Astrocyte (in vitro differentiated cells and primary cell): ENCODE results near the gene ACSM5. TPM values are rescaled to one million over a fixed set of nuclear protein-coding genes. Genes with fewer than 3 reads are reported as not detected.

ENCODE experiments used
- DNase-seq: peaks from one replicate; pipeline ENCODE4 v3.0.0-alpha.2; 2010; ENCODE audit warnings: low read depth
- FAIRE-seq: peaks from 2 replicates; lab custom pipeline; 2011; peaks lifted over from hg19 to GRCh38; lab: Jason Lieb, UNC
- H2AFZ ChIP-seq: 2 replicates; pipeline ENCODE4 v1.6.0; 2012; ENCODE audit warnings: low read depth, low read length, inconsistent platforms
- H3K27ac ChIP-seq: 2 replicates; pipeline ENCODE4 v1.5.1; 2011; ENCODE audit warnings: low read depth, low read length, inconsistent platforms
- H3K27me3 ChIP-seq: 2 replicates; pipeline ENCODE4 v1.6.0; 2011; ENCODE audit warnings: low read length, inconsistent platforms; ENCODE audit not compliant: insufficient read depth
- H3K36me3 ChIP-seq: 2 replicates; pipeline ENCODE4 v1.5.1; 2011; ENCODE audit warnings: low read length, inconsistent platforms; ENCODE audit not compliant: insufficient read depth
- H3K4me1 ChIP-seq: 2 replicates; pipeline ENCODE4 v1.5.1; 2011; ENCODE audit warnings: low read length, inconsistent platforms; ENCODE audit not compliant: insufficient read depth
- H3K4me2 ChIP-seq: 2 replicates; pipeline ENCODE4 v1.6.0; 2012; ENCODE audit warnings: low read length, inconsistent platforms
- H3K4me3 ChIP-seq: 2 replicates; pipeline ENCODE4 v1.5.1; 2011; ENCODE audit warnings: low read depth, mild to moderate bottlenecking, low read length, inconsistent platforms; ENCODE audit not compliant: insufficient read depth
- H3K79me2 ChIP-seq: 2 replicates; pipeline ENCODE4 v1.6.0; 2012; ENCODE audit warnings: mild to moderate bottlenecking, low read length, inconsistent platforms; ENCODE audit not compliant: insufficient read depth
- H3K9ac ChIP-seq: 2 replicates; pipeline ENCODE4 v1.6.0; 2012; ENCODE audit warnings: mild to moderate bottlenecking, low read length, inconsistent platforms
- H3K9me3 ChIP-seq: 2 replicates; pipeline ENCODE4 v1.5.1; 2012; ENCODE audit warnings: low read depth, mild to moderate bottlenecking, low read length, inconsistent platforms; ENCODE audit not compliant: insufficient read depth
- H4K20me1 ChIP-seq: 2 replicates; pipeline ENCODE4 v1.6.0; 2012; ENCODE audit warnings: low read length, inconsistent platforms; ENCODE audit not compliant: insufficient read depth
- H3K27ac Mint-ChIP-seq: one replicate; pipeline ENCODE4 v1.8.0; 2021; ENCODE audit warnings: mild to moderate bottlenecking, mixed read lengths; ENCODE audit not compliant: unreplicated experiment
- H3K27me3 Mint-ChIP-seq: one replicate; pipeline ENCODE4 v1.8.0; 2021; ENCODE audit warnings: low read depth, mixed read lengths; ENCODE audit not compliant: unreplicated experiment
- H3K36me3 Mint-ChIP-seq: one replicate; pipeline ENCODE4 v1.8.0; 2021; ENCODE audit warnings: low read depth, mixed read lengths; ENCODE audit not compliant: unreplicated experiment
- H3K4me1 Mint-ChIP-seq: one replicate; pipeline ENCODE4 v1.8.0; 2021; ENCODE audit warnings: low read depth, mixed read lengths; ENCODE audit not compliant: unreplicated experiment
- H3K4me3 Mint-ChIP-seq: one replicate; pipeline ENCODE4 v1.8.0; 2021; ENCODE audit warnings: mild to moderate bottlenecking, moderate library complexity, mixed read lengths; ENCODE audit not compliant: unreplicated experiment
- H3K9me3 Mint-ChIP-seq: one replicate; pipeline ENCODE4 v1.8.0; 2021; ENCODE audit warnings: mild to moderate bottlenecking, mixed read lengths; ENCODE audit not compliant: unreplicated experiment
- CTCF ChIP-seq: IDR thresholded peaks from 2 replicates; pipeline ENCODE4 v1.5.1; 2011; ENCODE audit warnings: low read depth, mild to moderate bottlenecking, inconsistent platforms, low read length, moderate library complexity; ENCODE audit not compliant: insufficient read depth
- EZH2 ChIP-seq: IDR thresholded peaks from 2 replicates; pipeline ENCODE4 v1.6.1; 2012; ENCODE audit warnings: mild to moderate bottlenecking, low read length, inconsistent platforms; ENCODE audit not compliant: insufficient read depth
- total RNA-seq: library from RNA; stranded (reverse); gene quantifications from 2 replicates; pipeline ENCODE4 v1.2.1, GENCODE V29; 2021

ACSM5 gene
- total RNA-seq, 1 donor from 2014 or later = not detected

GRCh38 chr16:20377181-20377580, 32.2 kb upstream of the ACSM5 start:
- TF ChIP-seq EZH2 = no peak
- no peak for TF ChIP-seq CTCF
- Histone ChIP-seq H3K27me3 (no peaks in the 10 kb centered on the region), H3K9me3 (no peaks in the 10 kb centered on the region), H3K4me1 (no peaks in the 10 kb centered on the region), H3K9ac (no peak overlapping the region), H3K27ac (no peak overlapping the region), H3K4me3 (no peak overlapping the region), H4K20me1 (no peaks in the 10 kb centered on the region), H3K4me2 (no peak overlapping the region), H2AFZ (no peak overlapping the region), H3K79me2 (no peaks in the 10 kb centered on the region), H3K36me3 (no peaks in the 10 kb centered on the region)
- Mint-ChIP-seq H3K27ac (no peak overlapping the region), H3K36me3 (no peaks in the 10 kb centered on the region), H3K4me1 (no peaks in the 10 kb centered on the region), H3K9me3 (no peaks in the 10 kb centered on the region), H3K4me3 (no peak overlapping the region), H3K27me3 (peaks cover 23% of the 10 kb centered on the region)
- DNase-seq = no peak
- FAIRE-seq = no peak

DNA sequence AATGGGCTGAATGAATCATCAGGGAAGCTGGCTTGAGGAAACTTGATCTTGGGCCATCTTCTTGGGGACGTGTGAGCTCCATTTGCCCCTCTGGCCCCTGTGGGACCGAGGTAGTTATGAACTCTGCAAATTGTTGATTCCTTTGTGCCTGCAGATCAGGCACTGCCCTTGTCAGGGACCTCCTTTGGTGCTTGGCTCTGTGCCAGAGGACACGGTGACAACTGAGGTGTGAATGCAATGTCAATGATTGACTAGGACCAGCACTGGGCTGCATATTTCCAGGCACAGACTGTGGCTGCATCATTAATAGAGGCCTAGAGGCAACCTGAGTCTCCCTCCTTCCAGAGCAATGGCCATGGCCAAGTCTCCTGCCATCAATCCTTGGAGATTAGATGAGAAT, 28.6 kb upstream of the ACSM5 start:
- no peaks in the 10 kb centered on the region for H3K27me3 ChIP-seq
- H3K4me1 ChIP-seq = no peaks in the 10 kb centered on the region
- Mint-ChIP-seq H3K4me3 (no peak overlapping the region), H3K27ac (no peak overlapping the region), H3K4me1 (no peaks in the 10 kb centered on the region), H3K27me3 (peaks cover 18% of the 10 kb centered on the region), H3K36me3 (no peaks in the 10 kb centered on the region), H3K9me3 (no peaks in the 10 kb centered on the region)
- no peak for TF ChIP-seq CTCF
- no peak for TF ChIP-seq EZH2
- H3K9me3 ChIP-seq = no peaks in the 10 kb centered on the region
- no peaks in the 10 kb centered on the region for H4K20me1 ChIP-seq
- no peak overlapping the region for H3K27ac ChIP-seq
- no peak overlapping the region for H2AFZ ChIP-seq
- H3K4me3 ChIP-seq = no peak overlapping the region
- no peak overlapping the region for H3K4me2 ChIP-seq
- H3K36me3 ChIP-seq = no peaks in the 10 kb centered on the region
- H3K9ac ChIP-seq = no peak overlapping the region
- no peak for DNase-seq
- H3K79me2 ChIP-seq = no peaks in the 10 kb centered on the region
- FAIRE-seq = no peak

- H3K4me1 ChIP-seq = no peaks in the 10 kb centered on the region
- Mint-ChIP-seq H3K4me1 (no peaks in the 10 kb centered on the region), H3K27me3 (peaks cover 27% of the 10 kb centered on the region), H3K9me3 (no peaks in the 10 kb centered on the region), H3K27ac (no peak overlapping the region), H3K36me3 (no peaks in the 10 kb centered on the region), H3K4me3 (no peak overlapping the region)
- H3K79me2 ChIP-seq = no peaks in the 10 kb centered on the region
- H3K27me3 ChIP-seq = no peaks in the 10 kb centered on the region
- no peak overlapping the region for H3K4me2 ChIP-seq
- no peaks in the 10 kb centered on the region for H4K20me1 ChIP-seq
- H3K9me3 ChIP-seq = no peaks in the 10 kb centered on the region
- no peak for FAIRE-seq
- DNase-seq = no peak
- TF ChIP-seq CTCF = no peak
- no peak overlapping the region for H2AFZ ChIP-seq
- H3K36me3 ChIP-seq = no peaks in the 10 kb centered on the region
- no peak overlapping the region for H3K27ac ChIP-seq
- H3K4me3 ChIP-seq = no peak overlapping the region
- H3K9ac ChIP-seq = no peak overlapping the region
Observed at GRCh38 chr16:20382202-20382948, 27.0 kb upstream of the ACSM5 start.
